ENCODE data around the gene TMEM223.

- TF ChIP-seq CTCF (IDR thresholded peaks at IDR 0.05): no peak
- no peak for TF ChIP-seq POLR2A (IDR thresholded peaks at IDR 0.05)
Measured at GRCh38 chr11:62792202-62792575, 383 bp upstream of the TMEM223 start.
